ENCODE data around the gene EDDM3A. TPM values are rescaled to one million over a fixed set of nuclear protein-coding genes. Genes with fewer than 3 reads are reported as not detected.

The EDDM3A gene
- total RNA-seq, 1 donor from 2014 or later = not detected

- FAIRE-seq (no peak), DNase-seq (ENCODE audit: low read depth) (no peak)
- H3K4me1 Mint-ChIP-seq (ENCODE audit: low read depth, unreplicated experiment) = no peaks in the 10 kb centered on the region
- no peak overlapping the region for H3K9ac ChIP-seq (ENCODE audit: low read length)
- H3K4me1 ChIP-seq (ENCODE audit: insufficient read depth, low read length) = no peaks in the 10 kb centered on the region
- no peaks in the 10 kb centered on the region for H3K27me3 ChIP-seq (ENCODE audit: insufficient read depth, low read length)
- no peaks in the 10 kb centered on the region for H3K36me3 Mint-ChIP-seq (ENCODE audit: low read depth, unreplicated experiment)
- H3K27ac ChIP-seq (ENCODE audit: low read depth, low read length) = no peak overlapping the region
- H3K9me3 Mint-ChIP-seq (ENCODE audit: unreplicated experiment) = no peaks in the 10 kb centered on the region
- no peak overlapping the region for H3K27ac Mint-ChIP-seq (ENCODE audit: unreplicated experiment)
- H3K4me3 ChIP-seq (ENCODE audit: insufficient read depth, low read depth, low read length) = no peak overlapping the region
- peaks cover 7% of the 10 kb centered on the region for H3K27me3 Mint-ChIP-seq (ENCODE audit: low read depth, unreplicated experiment)
- H3K9me3 ChIP-seq (ENCODE audit: insufficient read depth, low read depth, low read length) = no peaks in the 10 kb centered on the region
- no peak overlapping the region for H2AFZ ChIP-seq (ENCODE audit: low read depth, low read length)
- no peak overlapping the region for H3K4me2 ChIP-seq (ENCODE audit: low read length)
- H3K79me2 ChIP-seq (ENCODE audit: insufficient read depth, low read length) = no peaks in the 10 kb centered on the region
- TF ChIP-seq EZH2 (IDR thresholded peaks at IDR 0.05; ENCODE audit: insufficient read depth, low read length) = no peak
- TF ChIP-seq CTCF (IDR thresholded peaks at IDR 0.05; ENCODE audit: insufficient read depth, low read depth, low read length) = no peak
- H3K4me3 Mint-ChIP-seq (ENCODE audit: unreplicated experiment) = no peak overlapping the region
- H4K20me1 ChIP-seq (ENCODE audit: insufficient read depth, low read length) = no peaks in the 10 kb centered on the region
- H3K36me3 ChIP-seq (ENCODE audit: insufficient read depth, low read length) = no peaks in the 10 kb centered on the region
Observed at GRCh38 chr14:20775901-20776300, 30.2 kb downstream of the EDDM3A start.

- no peaks in the 10 kb centered on the region for H3K36me3 Mint-ChIP-seq (ENCODE audit: low read depth, unreplicated experiment)
- Histone ChIP-seq H3K27ac (ENCODE audit: low read depth, low read length) (no peak overlapping the region), H3K9ac (ENCODE audit: low read length) (no peak overlapping the region), H2AFZ (ENCODE audit: low read depth, low read length) (no peak overlapping the region), H3K9me3 (ENCODE audit: insufficient read depth, low read depth, low read length) (no peaks in the 10 kb centered on the region), H3K79me2 (ENCODE audit: insufficient read depth, low read length) (no peaks in the 10 kb centered on the region), H3K36me3 (ENCODE audit: insufficient read depth, low read length) (no peaks in the 10 kb centered on the region), H3K27me3 (ENCODE audit: insufficient read depth, low read length) (no peaks in the 10 kb centered on the region), H3K4me1 (ENCODE audit: insufficient read depth, low read length) (no peaks in the 10 kb centered on the region), H3K4me3 (ENCODE audit: insufficient read depth, low read depth, low read length) (no peak overlapping the region), H4K20me1 (ENCODE audit: insufficient read depth, low read length) (no peaks in the 10 kb centered on the region), H3K4me2 (ENCODE audit: low read length) (no peak overlapping the region)
- peaks cover 2% of the 10 kb centered on the region for H3K9me3 Mint-ChIP-seq (ENCODE audit: unreplicated experiment)
- no peak for FAIRE-seq
- no peak overlapping the region for H3K4me3 Mint-ChIP-seq (ENCODE audit: unreplicated experiment)
- peak overlapping the region; percentile 48 for H3K27ac Mint-ChIP-seq (ENCODE audit: unreplicated experiment)
- H3K4me1 Mint-ChIP-seq (ENCODE audit: low read depth, unreplicated experiment) = peaks cover 16% of the 10 kb centered on the region
- TF ChIP-seq EZH2 (IDR thresholded peaks at IDR 0.05; ENCODE audit: insufficient read depth, low read length) (no peak), CTCF (IDR thresholded peaks at IDR 0.05; ENCODE audit: insufficient read depth, low read depth, low read length) (no peak)
- H3K27me3 Mint-ChIP-seq (ENCODE audit: low read depth, unreplicated experiment) = no peaks in the 10 kb centered on the region
- no peak for DNase-seq (ENCODE audit: low read depth)
Observed at GRCh38 chr14:20781803-20782202, 36.1 kb downstream of the EDDM3A start.

GRCh38 chr14:20782280-20782890 is 36.7 kb downstream of the EDDM3A start:
- Mint-ChIP-seq H3K36me3 (ENCODE audit: low read depth, unreplicated experiment) (no peaks in the 10 kb centered on the region), H3K4me3 (ENCODE audit: unreplicated experiment) (no peak overlapping the region), H3K4me1 (ENCODE audit: low read depth, unreplicated experiment) (peaks cover 16% of the 10 kb centered on the region), H3K27me3 (ENCODE audit: low read depth, unreplicated experiment) (no peaks in the 10 kb centered on the region), H3K27ac (ENCODE audit: unreplicated experiment) (no peak overlapping the region), H3K9me3 (ENCODE audit: unreplicated experiment) (peaks cover 2% of the 10 kb centered on the region)
- no peak for FAIRE-seq
- no peak overlapping the region for H2AFZ ChIP-seq (ENCODE audit: low read depth, low read length)
- no peak for DNase-seq (ENCODE audit: low read depth)
- no peaks in the 10 kb centered on the region for H3K9me3 ChIP-seq (ENCODE audit: insufficient read depth, low read depth, low read length)
- H4K20me1 ChIP-seq (ENCODE audit: insufficient read depth, low read length) = no peaks in the 10 kb centered on the region
- H3K9ac ChIP-seq (ENCODE audit: low read length) = no peak overlapping the region
- H3K79me2 ChIP-seq (ENCODE audit: insufficient read depth, low read length) = no peaks in the 10 kb centered on the region
- H3K27ac ChIP-seq (ENCODE audit: low read depth, low read length) = no peak overlapping the region
- no peak overlapping the region for H3K4me2 ChIP-seq (ENCODE audit: low read length)
- TF ChIP-seq EZH2 (IDR thresholded peaks at IDR 0.05; ENCODE audit: insufficient read depth, low read length) (no peak), CTCF (IDR thresholded peaks at IDR 0.05; ENCODE audit: insufficient read depth, low read depth, low read length) (no peak)
- H3K27me3 ChIP-seq (ENCODE audit: insufficient read depth, low read length) = no peaks in the 10 kb centered on the region
- H3K36me3 ChIP-seq (ENCODE audit: insufficient read depth, low read length) = no peaks in the 10 kb centered on the region
- no peak overlapping the region for H3K4me3 ChIP-seq (ENCODE audit: insufficient read depth, low read depth, low read length)
- no peaks in the 10 kb centered on the region for H3K4me1 ChIP-seq (ENCODE audit: insufficient read depth, low read length)

Measured in astrocyte (in vitro differentiated cells and primary cell).